GM19438 (cell line): ENCODE measurements around the gene PMFBP1.

Source experiments
- ATAC-seq: cut with Tn5 transposase; IDR thresholded peaks from one replicate; pipeline ENCODE4 v1.9.1; 2021; ENCODE audit warnings: low read depth; ENCODE audit not compliant: unreplicated experiment

Gene PMFBP1

GRCh38 chr16:72172105-72173034, at the start of gene PMFBP1:
PMFBP1 (minus strand) TSS chr16:72172155; CDS start chr16:72171208, 947 bp downstream.
- ATAC-seq, result peak; percentile 98

- ATAC-seq, result no peak
Observed at GRCh38 chr16:72221630-72222024, 49.7 kb upstream of the PMFBP1 start.

GRCh38 chr16:72220875-72221629, 49.1 kb upstream of the PMFBP1 start:
- no peak for ATAC-seq

GRCh38 chr16:72219282-72219681, 47.3 kb upstream of the PMFBP1 start:
- ATAC-seq, result no peak

- no peak for ATAC-seq
Observed at GRCh38 chr16:72216767-72217166, 44.8 kb upstream of the PMFBP1 start.

- no peak for ATAC-seq
Observed at GRCh38 chr16:72214821-72215220, 42.9 kb upstream of the PMFBP1 start.

- no peak for ATAC-seq
Observed at GRCh38 chr16:72211110-72211509, 39.2 kb upstream of the PMFBP1 start.

GRCh38 chr16:72210555-72210954, 38.6 kb upstream of the PMFBP1 start:
- no peak for ATAC-seq

- ATAC-seq, result no peak
Observed at GRCh38 chr16:72210072-72210471, 38.1 kb upstream of the PMFBP1 start.

- ATAC-seq, result no peak
Observed at GRCh38 chr16:72206299-72206698, 34.3 kb upstream of the PMFBP1 start.

- ATAC-seq, result peak; percentile 66
Observed at GRCh38 chr16:72203401-72203800, 31.4 kb upstream of the PMFBP1 start.

GRCh38 chr16:72202014-72202413, 30.1 kb upstream of the PMFBP1 start:
- no peak for ATAC-seq

GRCh38 chr16:72201387-72201786, 29.4 kb upstream of the PMFBP1 start:
- no peak for ATAC-seq

- no peak for ATAC-seq
Observed at GRCh38 chr16:72199761-72200337, 27.9 kb upstream of the PMFBP1 start.

GRCh38 chr16:72198771-72199201, 26.8 kb upstream of the PMFBP1 start:
- no peak for ATAC-seq

GRCh38 chr16:72198021-72198711, 26.2 kb upstream of the PMFBP1 start:
- no peak for ATAC-seq

- ATAC-seq, result no peak
Observed at GRCh38 chr16:72197545-72197944, 25.6 kb upstream of the PMFBP1 start.

- no peak for ATAC-seq
Observed at GRCh38 chr16:72195609-72196008, 23.7 kb upstream of the PMFBP1 start.

- ATAC-seq, result no peak
Observed at GRCh38 chr16:72191551-72191950, 19.6 kb upstream of the PMFBP1 start.

GRCh38 chr16:72189865-72190371, 18.0 kb upstream of the PMFBP1 start:
- no peak for ATAC-seq
